C4-2B (cell line): ENCODE data around the gene MED12.

ENCODE experiments used
- CTCF ChIP-seq: fragments of 450-650 bp; conservative IDR thresholded peaks from 2 replicates; pipeline ENCODE4 v1.5.1; 2017; ENCODE audit warnings: mild to moderate bottlenecking
- ZFX ChIP-seq: fragments of 450-650 bp; IDR thresholded peaks from 2 replicates; pipeline ENCODE4 v1.6.1; 2017

- TF ChIP-seq CTCF (no peak), ZFX (no peak)
Observed at GRCh38 chrX:71170660-71171059, 52.3 kb downstream of the MED12 start.
